C4-2B (cell line): Measurements from ENCODE around the gene PVALEF.

Source experiments
- ZFX ChIP-seq: fragments of 450-650 bp; IDR thresholded peaks from 2 replicates; pipeline ENCODE4 v1.6.1; 2017
- TF ChIP-seq, protein P1 (sequence below): fragments of 450-650 bp; conservative IDR thresholded peaks from 2 replicates; pipeline ENCODE4 v1.5.1; 2017; ENCODE audit warnings: mild to moderate bottlenecking

- TF ChIP-seq, protein P1, sequence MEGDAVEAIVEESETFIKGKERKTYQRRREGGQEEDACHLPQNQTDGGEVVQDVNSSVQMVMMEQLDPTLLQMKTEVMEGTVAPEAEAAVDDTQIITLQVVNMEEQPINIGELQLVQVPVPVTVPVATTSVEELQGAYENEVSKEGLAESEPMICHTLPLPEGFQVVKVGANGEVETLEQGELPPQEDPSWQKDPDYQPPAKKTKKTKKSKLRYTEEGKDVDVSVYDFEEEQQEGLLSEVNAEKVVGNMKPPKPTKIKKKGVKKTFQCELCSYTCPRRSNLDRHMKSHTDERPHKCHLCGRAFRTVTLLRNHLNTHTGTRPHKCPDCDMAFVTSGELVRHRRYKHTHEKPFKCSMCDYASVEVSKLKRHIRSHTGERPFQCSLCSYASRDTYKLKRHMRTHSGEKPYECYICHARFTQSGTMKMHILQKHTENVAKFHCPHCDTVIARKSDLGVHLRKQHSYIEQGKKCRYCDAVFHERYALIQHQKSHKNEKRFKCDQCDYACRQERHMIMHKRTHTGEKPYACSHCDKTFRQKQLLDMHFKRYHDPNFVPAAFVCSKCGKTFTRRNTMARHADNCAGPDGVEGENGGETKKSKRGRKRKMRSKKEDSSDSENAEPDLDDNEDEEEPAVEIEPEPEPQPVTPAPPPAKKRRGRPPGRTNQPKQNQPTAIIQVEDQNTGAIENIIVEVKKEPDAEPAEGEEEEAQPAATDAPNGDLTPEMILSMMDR = no peak
- no peak for TF ChIP-seq ZFX
These were observed 6.6 kb downstream of the PVALEF start for GRCh38 chr17:81171941-81172340.
